ENCODE results near the gene ABCA3. TPM values are rescaled to one million over a fixed set of nuclear protein-coding genes. Genes with fewer than 3 reads are reported as not detected.
A peak's percentile ranks its signal among the peaks of the same experiment; 100 is the strongest.

ABCA3 gene
- total RNA-seq, 4 donors from 2014 or later = 2.7 to 15.0 (median 10.9) TPM

DNA sequence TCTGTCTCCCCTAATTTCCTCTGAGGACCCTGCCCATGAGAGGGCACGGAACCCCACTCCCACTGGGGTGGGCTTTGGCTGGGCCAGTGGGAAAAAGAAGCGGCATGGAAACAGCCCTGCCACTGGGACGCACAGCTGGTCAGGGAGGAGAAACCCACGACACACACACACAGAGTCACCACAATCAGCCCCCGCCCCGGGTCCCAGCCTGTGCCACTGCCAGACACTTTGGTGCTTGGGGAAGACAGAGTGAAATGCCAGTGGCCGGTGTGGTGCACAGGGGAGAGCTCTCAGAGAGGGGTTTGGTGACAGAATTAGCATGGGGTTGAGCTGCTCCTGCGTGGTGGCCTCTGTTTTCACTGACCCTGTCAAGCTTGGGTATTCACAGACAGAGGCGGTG, 41.9 kb downstream of the ABCA3 start:
- Histone ChIP-seq H3K4me3 (no peak overlapping the region), H3K27ac (no peak overlapping the region), H3K4me1 (no peaks in the 10 kb centered on the region), H3K27me3 (no peaks in the 10 kb centered on the region), H3K9me3 (no peaks in the 10 kb centered on the region), H3K36me3 (peaks cover 0 to 10% of the 10 kb centered on the region in 2 donors)
- no peak for DNase-seq
- no peak for TF ChIP-seq POLR2A (IDR thresholded peaks at IDR 0.05)
- TF ChIP-seq, protein P1, sequence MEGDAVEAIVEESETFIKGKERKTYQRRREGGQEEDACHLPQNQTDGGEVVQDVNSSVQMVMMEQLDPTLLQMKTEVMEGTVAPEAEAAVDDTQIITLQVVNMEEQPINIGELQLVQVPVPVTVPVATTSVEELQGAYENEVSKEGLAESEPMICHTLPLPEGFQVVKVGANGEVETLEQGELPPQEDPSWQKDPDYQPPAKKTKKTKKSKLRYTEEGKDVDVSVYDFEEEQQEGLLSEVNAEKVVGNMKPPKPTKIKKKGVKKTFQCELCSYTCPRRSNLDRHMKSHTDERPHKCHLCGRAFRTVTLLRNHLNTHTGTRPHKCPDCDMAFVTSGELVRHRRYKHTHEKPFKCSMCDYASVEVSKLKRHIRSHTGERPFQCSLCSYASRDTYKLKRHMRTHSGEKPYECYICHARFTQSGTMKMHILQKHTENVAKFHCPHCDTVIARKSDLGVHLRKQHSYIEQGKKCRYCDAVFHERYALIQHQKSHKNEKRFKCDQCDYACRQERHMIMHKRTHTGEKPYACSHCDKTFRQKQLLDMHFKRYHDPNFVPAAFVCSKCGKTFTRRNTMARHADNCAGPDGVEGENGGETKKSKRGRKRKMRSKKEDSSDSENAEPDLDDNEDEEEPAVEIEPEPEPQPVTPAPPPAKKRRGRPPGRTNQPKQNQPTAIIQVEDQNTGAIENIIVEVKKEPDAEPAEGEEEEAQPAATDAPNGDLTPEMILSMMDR (IDR thresholded peaks at IDR 0.05 in 4 of 5, conservative IDR thresholded peaks at IDR 0.05 in 1 of 5) = no peak
- no peak for ATAC-seq
- intact Hi-C loops (cut with DNase I; ENCODE audit: low total_unique reads) (no loop called here), in situ Hi-C loops (cut with MboI; ENCODE audit: low sequenced_read_pairs in 4 of 4) (no loop called here)

DNA sequence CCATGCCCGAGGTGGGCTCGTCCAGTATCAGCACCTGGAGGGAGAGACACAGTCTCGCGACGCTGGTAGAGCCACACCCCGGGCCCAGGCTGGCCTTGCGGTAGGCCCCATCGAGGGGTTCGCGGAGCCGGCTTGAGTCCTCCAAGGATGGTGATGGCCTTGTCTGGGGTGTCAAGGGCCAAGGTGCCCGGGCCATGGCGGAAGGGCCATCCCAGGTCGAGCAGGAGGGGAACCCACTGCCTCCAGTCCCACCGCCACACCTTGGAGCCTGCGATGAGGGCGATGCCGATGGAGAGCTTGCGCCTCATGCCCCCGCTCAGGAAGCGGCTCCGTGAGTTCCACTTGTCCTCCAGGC, 43.0 kb downstream of the ABCA3 start:
- in situ Hi-C loops (cut with MboI; ENCODE audit: low sequenced_read_pairs in 4 of 4) = no loop called here
- TF ChIP-seq, protein P1 (IDR thresholded peaks at IDR 0.05 in 4 of 5, conservative IDR thresholded peaks at IDR 0.05 in 1 of 5) = no peak
- no peak for TF ChIP-seq POLR2A (IDR thresholded peaks at IDR 0.05)
- peaks cover 0 to 10% of the 10 kb centered on the region in 2 donors for H3K36me3 ChIP-seq
- no peak overlapping the region for H3K4me3 ChIP-seq
- DNase-seq (no peak), ATAC-seq (no peak)
- H3K27me3 ChIP-seq = no peaks in the 10 kb centered on the region
- intact Hi-C loops (cut with DNase I; ENCODE audit: low total_unique reads) = no loop called here
- H3K4me1 ChIP-seq = no peaks in the 10 kb centered on the region
- H3K27ac ChIP-seq = no peak overlapping the region
- no peaks in the 10 kb centered on the region for H3K9me3 ChIP-seq

DNA sequence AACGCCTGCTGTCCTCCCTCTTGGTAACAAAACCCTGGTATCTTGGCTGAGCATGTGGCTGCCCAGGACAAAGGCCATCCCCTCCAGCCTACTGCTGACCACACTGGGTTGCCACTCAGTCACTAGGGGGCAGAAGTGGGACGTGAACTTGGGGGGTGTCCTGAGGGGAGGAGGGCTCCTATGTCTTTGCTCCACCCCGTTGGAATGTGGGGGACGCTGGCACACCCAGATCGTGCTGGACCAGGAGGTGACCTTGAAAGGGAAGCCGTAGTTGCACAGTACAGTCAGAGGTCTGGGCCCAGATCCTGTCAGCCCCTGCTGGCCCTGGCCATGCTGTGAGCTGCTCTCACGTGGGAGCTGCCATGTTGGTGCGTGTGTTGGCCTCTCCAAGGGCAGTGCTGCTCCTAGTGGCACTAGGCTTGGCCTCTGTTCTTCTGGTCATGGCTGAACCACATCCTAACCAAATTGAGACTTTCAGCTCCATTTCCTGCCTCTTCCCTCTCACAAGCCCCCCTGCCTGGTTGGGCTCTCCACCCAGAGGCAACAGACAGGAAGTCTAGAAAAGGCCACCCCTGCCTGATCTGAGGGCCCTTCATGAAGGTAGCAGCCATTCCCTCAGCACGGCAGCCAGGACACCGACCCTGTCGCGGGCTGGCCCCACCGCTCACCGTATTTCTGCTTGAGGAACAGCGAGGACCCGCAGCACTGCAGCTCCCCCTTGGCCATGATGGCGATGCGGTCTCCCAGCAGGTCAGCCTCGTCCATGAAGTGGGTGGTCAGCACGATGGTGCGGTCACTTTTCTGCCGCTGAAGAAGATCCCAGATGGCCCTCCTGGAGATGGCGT, 43.6 kb downstream of the ABCA3 start:
- Histone ChIP-seq H3K27me3 (no peaks in the 10 kb centered on the region), H3K4me1 (no peaks in the 10 kb centered on the region), H3K4me3 (no peak overlapping the region), H3K9me3 (no peaks in the 10 kb centered on the region), H3K27ac (no peak overlapping the region), H3K36me3 (peaks cover 0 to 10% of the 10 kb centered on the region in 2 donors)
- DNase-seq (peak in 1 of 2 donors; percentile 32), ATAC-seq (peak in 1 of 2 donors; percentile 44)
- intact Hi-C loops (cut with DNase I; ENCODE audit: low total_unique reads) = no loop called here
- no peak for TF ChIP-seq POLR2A (IDR thresholded peaks at IDR 0.05)
- TF ChIP-seq, protein P1 (IDR thresholded peaks at IDR 0.05 in 4 of 5, conservative IDR thresholded peaks at IDR 0.05 in 1 of 5) = peak in 4 of 5 experiments; percentile 20 to 42 (median 30)
- in situ Hi-C loops (cut with MboI; ENCODE audit: low sequenced_read_pairs in 4 of 4) = no loop called here

DNA sequence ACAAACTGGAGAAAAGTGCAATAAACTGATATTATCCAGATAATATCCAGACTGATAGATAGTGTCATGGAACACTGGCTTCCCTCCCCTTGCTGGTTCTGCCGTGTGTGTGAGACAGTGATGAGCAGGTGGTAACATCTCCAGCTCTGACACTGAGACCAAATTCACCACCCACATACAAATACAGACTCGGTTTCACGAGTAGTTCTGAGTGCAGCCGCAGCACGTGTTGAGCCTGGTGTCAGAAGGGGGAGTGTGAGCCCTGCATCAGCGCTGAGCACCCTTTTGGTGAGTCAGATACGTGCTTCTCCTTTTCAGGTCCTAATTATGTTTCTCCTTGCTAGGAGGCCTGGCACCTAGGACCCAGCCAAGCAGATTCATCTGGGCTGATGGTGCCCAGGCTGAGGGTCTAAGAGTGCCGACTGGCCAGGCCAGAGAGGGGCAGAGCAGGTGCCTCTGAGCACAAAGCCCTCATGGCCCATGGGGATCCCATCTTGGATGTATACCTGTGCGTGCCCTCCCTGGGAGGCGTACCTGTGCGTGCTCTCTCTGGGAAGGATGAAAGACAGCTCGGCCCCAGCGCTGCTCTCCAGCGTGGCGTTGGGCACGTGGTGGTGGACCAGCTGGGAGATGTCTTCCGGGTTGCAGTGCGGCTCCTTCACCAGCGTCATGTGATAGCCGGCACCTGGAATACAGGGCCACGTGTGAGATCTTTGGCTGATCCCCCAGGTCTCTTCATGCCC, 45.3 kb downstream of the ABCA3 start:
- Histone ChIP-seq H3K36me3 (peaks cover 0 to 10% of the 10 kb centered on the region in 2 donors), H3K4me1 (no peaks in the 10 kb centered on the region), H3K27me3 (no peaks in the 10 kb centered on the region), H3K27ac (no peak overlapping the region), H3K9me3 (no peaks in the 10 kb centered on the region), H3K4me3 (no peak overlapping the region)
- intact Hi-C loops (cut with DNase I; ENCODE audit: low total_unique reads) (no loop called here), in situ Hi-C loops (cut with MboI; ENCODE audit: low sequenced_read_pairs in 4 of 4) (no loop called here)
- DNase-seq (no peak), ATAC-seq (no peak)
- no peak for TF ChIP-seq POLR2A (IDR thresholded peaks at IDR 0.05)
- TF ChIP-seq, protein P1 (IDR thresholded peaks at IDR 0.05 in 4 of 5, conservative IDR thresholded peaks at IDR 0.05 in 1 of 5) = no peak

All from gastrocnemius medialis (tissue), 4 donors.